IPS-NIHi11 (cell line): ENCODE data around the gene GORASP1.
"Not testable (repeated sequence)": the region's sequence is repeated elsewhere in the genome, so short reads cannot be mapped to it uniquely, and the experiment has no call there.

Source experiments
- DNase-seq: peaks from one replicate; pipeline ENCODE4 v3.0.0; 2012; ENCODE audit warnings: mixed read lengths, low spot score

GORASP1 gene

DNA sequence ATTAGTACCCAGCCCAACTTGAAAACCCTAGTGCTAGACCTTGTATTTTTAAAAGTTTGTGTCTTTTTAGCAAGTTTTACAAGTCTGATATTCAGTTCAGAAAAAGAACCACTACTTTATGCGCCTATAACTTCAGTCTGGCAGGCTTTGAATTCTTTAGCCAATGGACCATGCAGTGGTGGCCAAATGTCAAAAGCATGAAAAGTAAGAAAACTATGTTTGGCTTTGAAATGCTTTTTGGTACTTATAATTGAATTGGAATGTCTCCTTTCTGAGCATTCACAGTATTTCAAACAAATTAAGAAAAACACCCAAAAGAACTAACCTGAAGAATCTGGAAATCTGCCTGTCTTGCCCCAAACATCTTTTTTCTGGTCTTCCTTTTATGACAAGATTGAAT lies 42.8 kb downstream of the GORASP1 start:
- no peak for DNase-seq

DNA sequence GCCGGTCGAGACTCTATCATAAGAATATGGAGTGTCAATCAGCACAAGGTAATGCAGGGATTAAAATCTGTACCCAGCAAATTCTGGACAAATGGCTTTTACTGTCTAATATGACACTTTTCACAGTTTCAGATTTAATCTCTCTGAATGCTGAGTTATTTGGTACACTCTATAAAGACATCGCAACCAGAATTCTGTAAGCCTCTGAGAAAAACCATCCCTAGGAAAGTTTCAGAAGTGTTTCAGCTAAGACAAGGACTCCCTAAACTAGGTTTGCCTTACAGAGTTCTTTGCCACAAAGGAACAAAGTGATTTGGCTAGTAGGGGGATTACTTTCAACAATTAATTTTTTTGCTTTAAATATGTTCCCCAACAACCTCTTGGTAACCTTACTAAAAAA lies 44.3 kb downstream of the GORASP1 start:
- DNase-seq, result no peak

DNA sequence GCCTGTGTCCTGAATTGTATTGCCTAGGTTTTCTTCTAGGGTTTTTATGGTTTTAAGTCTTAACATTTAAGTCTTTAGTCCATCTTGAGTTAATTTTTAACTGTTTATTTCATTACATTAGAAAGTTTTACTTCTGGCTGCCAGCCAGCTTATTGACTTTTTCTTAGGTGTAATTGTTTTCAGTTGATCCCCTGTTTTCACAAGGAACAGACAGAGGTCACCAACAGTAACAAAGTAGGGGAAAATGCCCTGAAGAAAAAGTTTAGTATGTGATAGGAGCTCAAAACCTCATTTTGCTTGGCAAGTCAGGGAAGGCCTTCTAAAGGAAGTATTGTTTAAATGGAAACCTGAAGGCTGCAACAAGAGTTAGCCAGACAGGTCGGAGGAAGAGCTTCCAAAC lies 45.2 kb downstream of the GORASP1 start:
- no peak for DNase-seq

DNA sequence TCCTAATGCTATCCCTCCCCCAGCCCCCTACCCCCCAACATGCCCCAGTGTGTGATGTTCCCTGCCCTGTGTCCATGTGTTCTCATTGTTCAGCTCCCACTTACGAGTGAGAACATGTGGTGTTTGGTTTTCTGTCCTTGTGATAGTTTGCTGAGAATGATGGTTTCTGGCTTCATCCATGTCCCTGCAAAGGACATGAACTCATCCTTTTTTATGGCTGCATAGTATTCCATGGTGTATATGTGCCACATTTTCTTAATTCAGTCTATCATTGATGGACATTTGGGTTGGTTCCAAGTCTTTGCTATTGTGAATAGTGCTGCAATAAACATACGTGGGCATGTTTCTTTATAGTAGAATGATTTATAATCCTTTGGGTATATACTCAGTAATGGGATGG lies 46.2 kb downstream of the GORASP1 start:
- DNase-seq, result not testable (repeated sequence)

GRCh38 chr3:39056151-39056550 lies 51.3 kb downstream of the GORASP1 start:
- no peak for DNase-seq

DNA sequence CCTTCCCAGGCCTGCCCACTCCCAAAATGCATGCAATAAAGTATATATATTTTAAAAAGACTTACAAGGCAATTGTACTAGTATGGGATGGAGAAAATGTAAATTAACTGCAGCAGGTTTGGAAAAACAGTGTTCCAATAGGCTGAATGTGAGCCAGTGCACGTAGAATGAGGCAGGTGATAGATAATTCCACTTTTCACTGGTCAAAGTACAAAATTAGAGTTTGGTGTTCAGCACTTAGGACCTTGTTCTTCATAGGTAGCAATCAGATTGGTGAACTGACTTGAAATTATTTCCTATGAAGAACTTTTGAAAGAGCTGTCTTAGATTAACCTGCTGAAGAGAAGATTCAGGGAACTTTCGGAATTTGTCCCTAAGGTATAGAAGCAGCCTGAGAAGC lies 53.7 kb downstream of the GORASP1 start:
- DNase-seq, result no peak

GRCh38 chr3:39052583-39052982 lies 54.8 kb downstream of the GORASP1 start:
- no peak for DNase-seq

DNA sequence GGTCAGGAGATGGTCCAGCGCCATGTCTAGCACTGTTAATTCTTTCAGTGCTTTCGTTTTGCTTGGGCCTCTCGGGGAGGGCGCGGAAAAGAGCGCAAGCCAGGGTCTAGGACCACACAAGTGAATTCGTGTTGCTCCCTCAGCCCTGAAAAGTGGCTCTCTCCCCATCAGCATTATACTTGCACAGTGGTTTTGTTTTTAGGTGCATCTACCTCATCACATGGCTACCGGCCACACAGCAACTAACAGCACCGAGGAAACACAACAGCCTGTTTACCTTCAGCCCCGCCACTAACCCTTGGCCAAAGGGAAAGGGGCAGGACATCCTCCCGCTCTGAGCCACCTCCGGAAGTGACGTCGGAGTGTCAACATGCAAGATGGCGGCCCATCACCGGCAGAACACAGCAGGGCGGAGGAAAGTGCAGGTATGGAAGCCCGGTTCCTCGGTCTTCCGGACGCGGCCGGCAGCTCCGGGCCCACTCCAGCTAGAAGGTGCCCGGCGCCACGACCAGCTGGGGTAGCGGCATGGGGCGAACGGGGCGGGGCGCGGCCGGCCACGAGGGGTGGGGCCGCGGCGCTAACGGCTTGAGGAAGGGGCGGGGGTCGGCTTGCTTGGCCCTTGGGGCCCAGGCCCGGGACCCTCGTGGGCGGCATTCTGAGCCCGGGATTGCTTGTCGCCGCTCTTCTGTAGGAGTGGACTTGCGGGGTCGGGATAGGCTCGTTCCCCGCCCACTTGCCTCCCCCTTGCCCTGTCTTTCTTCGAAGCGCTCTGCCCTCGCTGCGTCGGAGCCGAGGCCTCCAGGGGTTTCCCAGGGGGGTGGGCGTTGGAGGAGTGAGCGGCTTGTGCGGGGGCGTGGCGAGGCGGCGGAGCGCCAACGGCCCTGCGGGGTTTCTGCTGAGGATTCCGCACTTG lies 55.5 kb downstream of the GORASP1 start, which contains the start of the genes SCN11A and WDR48:
Gene SCN11A (minus strand): TSS at position 296 of the 913 bp plus-strand sequence. CDS start 101,582 bp downstream, outside the sequence.
Gene WDR48 (plus strand): TSS at position 368 of the 913 bp plus-strand sequence. CDS start 10 bp downstream, at position 378.
- DNase-seq, result peak; percentile 94

GRCh38 chr3:39050029-39050428 lies 57.4 kb downstream of the GORASP1 start:
- DNase-seq, result no peak
